Hematopoietic multipotent progenitor cell treated with erythropoietin and hydrocortisone succinate and interleukin-3 and kit ligand, for 6 days (in vitro differentiated cells): Measurements from ENCODE around the gene NAV2.
A peak's percentile ranks its signal among the peaks of the same experiment; 100 is the strongest.

Experiments used
- DNase-seq: peaks from one replicate; pipeline ENCODE4 v3.0.0-alpha.2; 2015

Gene NAV2

DNA sequence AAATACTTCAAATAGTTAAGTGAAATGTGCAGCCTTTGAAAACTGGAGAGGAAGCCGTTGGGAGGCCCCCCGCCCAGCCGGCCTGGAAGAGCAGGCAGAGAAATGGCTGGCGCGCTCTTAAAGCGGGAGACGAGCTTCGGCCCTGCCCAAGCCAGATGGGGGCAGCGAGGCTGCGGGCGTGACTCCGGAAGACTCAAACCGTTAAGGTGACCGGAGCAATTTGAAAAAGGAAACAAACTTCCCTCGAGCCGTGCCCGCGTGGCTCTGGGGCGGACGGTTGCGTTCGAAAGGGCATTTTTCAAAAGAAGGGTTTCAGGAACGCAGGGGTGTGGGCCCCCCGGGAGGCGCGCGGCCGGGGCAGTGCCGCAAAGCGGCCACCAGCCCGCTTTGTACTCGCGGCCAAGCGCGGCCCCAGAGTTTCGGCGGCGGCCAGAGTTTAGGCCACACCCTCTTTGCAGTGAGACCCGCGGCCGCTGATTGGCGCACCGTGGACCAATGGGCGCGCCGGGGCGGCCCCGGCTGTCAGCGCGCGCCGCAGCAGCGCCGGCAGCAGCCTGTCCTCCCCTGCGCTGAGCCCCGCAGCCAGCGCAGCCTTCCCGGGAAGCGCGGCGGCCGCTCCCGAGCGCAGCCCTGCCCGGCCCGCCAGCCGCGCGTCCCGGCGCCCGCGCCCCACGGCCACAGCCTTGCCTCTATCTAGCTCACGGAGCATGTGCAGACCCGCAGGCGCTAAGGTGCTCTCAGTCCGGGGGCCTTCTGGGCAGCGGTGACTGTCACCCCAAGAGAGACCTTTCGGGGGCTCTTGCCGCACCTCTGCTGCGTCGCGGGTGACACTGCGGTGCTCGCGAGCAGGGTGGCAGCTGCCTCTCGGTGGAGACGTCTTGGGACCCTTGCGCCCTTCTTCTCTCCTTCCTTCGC lies at the start of gene NAV2:
Gene NAV2 (plus strand): TSS at position 557 of the 915 bp plus-strand sequence. CDS start 859 bp downstream, outside the sequence.
- DNase-seq, result peak; percentile 94

DNA sequence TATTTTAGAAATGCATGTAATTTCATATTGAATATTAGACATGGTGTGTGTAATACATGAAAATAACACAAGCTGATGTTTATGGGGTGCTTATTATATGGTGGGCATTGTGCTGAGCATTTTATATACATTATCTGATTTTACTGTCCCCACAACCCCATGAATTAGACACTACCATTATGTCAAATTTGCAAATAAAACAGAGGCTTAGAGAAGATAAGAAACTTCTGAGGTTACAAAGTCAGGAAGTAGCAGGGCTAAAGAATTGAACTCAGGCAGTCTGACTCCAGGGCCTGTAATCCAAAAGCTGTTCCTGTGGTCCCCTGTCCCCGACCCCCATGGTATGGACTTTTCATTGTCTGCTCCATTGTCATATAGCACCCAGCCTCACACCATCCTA lies 49.4 kb upstream of the NAV2 start:
- peak; percentile 24 for DNase-seq

GRCh38 chr11:19664886-19665548 lies 47.6 kb upstream of the NAV2 start:
- DNase-seq, result peak; percentile 64

DNA sequence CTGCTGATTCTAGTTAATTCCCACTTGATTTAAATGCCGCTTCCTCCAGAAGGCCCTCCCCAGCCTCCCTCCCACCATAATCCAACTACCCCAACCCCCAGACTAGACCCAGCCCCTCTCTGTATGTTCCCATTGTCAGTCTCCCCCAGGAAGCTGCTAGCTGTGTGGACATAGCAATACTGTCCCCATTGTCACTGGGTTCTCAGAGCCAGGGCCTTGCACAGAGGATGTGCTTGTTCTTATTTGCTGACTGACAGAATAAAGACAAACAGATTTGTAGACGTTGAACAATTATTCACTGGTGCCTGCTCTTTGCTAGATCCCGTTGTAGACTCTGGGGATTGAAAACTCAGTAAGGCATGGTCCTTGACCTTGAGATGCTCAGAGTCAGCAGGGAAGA lies 45.7 kb upstream of the NAV2 start:
- DNase-seq, result no peak

DNA sequence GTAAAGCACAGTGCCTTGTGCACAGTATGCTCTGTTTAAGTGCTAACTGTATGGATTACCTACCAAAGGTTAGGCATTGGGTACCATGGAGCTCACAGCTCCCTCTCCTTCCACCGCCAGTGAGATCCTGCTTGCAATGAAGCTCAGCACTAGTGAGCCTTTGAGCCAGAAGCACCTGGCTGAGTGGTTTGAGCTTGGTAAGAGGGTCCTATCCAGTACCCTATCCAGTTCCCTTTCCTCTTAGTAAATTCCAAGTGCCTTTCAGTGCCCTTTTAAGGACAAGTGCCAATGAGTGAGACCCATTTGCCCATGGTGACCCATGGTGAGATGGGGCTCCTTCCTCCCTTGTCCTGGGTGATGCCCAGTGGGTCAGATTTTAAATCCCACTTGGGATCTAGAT lies 43.1 kb upstream of the NAV2 start:
- DNase-seq, result no peak

GRCh38 chr11:19670030-19670791 lies 42.4 kb upstream of the NAV2 start:
- no peak for DNase-seq

DNA sequence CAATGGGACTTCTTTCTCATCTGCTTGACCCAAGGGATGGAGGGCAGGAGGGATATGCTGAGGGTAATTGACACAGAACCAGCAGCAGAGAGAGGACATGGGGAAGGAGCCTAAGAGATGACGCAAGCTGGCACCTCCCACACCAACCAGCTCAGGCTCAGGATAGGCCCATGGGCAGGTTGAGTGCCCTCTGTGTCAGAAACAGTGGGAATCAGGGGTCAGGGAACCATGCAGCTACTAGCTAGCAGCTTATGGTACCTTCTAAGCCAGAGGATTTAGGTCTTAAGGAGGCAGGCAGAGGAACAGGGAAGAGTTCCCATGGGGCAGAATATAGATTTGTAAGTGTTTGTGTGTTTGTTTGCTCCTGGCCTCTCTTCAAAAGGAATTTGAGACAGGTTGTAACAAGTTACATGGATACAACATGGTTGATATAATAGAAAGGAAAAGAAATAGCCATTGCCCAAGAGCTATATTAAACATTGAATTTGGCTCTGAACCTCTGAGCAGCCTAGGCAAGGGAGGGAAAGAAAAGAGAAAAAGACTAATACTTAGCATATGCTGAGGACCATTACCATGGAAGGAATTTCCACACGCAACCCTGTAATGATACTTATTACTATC lies 39.9 kb upstream of the NAV2 start:
- no peak for DNase-seq

GRCh38 chr11:19673924-19674729 lies 38.5 kb upstream of the NAV2 start:
- DNase-seq, result no peak

DNA sequence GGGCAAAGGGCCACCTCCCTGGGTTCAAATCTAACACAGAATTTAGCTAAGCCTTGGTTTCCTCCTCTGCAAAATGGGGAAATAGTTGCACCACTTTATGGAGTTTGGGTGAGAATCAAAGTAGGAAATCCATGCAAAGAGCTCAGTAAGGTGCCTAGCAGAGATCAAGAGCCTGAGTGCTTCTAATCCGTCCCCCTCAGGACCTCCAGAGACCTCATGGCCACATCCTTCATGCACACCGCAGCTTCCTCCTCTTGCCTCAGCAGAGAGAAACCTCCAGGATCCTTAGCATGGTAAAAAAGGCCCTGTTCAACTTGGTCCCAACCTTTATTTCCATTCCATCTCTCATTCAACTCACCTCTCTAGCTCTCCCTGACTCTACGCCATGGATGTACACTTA lies 37.8 kb upstream of the NAV2 start:
- DNase-seq, result peak; percentile 33

GRCh38 chr11:19675397-19675796 lies 37.2 kb upstream of the NAV2 start:
- no peak for DNase-seq

DNA sequence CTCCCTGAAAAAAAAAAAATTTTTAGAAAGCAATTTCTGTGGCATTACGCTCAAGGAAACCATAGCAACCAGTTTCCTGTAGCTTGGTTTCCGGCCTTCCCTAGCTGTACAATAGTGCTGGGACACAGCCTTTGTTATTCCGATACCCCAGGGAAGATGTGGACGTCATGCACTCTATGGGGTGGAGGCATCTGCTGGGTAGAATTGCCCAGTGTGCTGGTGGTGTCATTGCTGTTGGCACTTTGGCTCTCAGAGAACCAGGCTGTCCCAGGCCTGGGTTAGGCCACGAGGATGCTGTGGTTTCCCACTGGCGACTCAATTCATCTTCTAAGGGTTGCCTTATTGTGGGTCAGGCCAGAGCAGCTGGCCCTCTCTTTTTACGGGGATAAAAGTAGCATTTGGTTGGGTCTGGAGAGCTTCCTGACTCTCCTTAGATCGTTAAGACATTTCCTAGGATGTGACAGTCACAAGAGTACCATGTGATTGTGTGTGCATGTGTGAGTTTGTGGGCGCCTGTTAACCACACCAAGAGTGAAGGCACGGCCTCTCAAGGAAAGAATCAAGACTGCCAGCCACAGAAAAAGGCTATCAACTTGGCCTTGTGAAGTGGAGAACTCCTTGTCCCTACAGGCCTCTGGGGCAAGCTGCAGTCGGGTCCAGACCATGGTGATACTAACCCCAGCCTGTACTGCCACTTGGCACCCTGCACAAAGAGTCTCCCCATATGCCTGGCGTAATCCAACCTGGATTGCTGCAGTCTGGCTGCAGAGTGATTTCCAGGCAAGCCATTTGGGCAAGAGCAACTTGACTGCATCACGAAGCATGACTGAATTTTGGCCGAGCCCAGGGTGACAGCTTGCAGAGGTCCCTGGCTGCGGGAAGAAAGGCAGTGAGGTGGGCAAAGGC lies 35.9 kb upstream of the NAV2 start:
- DNase-seq, result no peak

DNA sequence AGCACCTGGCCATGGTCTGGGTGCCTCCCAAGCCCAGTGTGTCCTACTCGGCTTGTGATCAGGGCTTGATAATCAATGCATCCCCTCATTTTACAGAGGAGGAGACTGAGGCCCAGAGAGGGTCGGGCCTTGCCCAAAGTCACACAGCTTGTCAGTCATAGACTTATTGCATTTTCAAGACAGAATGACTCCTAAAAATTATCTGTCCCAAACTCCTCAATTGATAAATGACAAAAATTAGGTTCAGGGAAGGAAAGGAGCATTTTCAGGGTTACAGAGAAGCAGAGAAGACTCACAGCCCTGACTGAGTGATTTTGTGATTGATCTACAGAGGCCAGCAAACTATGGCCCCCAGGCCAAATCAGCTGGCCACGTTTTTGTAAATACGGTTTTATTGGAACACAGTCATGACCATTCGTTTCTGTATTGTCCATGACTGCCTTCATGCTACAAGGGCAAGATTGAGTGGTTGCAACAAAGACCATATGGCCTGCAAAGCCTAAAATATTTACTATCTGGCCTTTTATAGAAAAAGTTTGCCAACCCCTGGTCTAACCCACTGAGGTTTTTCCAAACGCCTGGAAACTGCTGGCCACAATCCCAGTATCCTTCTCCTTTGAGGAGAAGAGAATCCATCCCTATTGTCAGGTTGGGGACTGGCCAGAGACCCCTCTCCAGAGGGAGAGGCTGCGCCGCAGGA lies 35.1 kb upstream of the NAV2 start:
- DNase-seq, result no peak

DNA sequence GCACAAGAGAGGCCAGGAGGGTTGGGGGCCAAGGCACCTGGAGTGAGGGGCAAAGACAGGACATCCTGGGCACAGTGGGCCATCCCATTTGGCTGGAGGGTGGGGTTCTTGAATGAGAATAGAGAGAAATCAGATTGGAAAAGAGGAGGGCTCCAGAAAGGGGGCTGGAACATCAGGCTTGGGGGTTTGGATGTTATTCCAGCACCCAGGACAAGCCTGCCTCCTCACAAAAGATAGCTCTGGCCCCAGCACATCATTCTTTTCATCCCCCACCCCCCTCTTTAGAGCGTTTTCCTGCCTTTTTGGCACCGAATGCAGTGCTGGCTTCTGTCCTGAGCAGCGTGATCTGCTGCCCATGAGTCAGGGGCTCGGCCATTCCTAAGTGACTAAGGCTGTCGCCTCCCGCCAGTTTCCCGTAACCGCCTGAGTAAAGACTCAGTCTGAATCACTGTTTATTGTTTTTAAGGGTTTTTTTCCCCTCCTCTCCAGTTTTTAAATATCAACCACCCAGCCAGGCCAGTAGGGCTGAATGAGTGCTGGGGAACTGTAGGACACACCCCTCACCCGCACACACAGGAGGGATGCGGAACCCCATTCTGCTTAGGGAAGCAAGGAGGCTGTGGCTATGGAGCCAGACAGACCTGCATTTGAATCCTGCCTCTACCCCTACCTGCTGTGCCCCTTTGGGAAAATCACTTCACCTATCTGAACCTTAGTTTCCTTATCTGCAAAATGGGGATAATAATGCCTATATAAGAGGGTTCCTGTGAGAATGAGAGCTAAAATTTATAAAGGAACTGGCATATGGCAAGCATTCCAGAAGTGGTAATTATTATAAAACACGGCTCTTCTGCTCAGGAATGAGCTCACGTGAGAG lies 32.4 kb upstream of the NAV2 start:
- no peak for DNase-seq

- no peak for DNase-seq
Observed at GRCh38 chr11:19680829-19681368, 31.7 kb upstream of the NAV2 start.

DNA sequence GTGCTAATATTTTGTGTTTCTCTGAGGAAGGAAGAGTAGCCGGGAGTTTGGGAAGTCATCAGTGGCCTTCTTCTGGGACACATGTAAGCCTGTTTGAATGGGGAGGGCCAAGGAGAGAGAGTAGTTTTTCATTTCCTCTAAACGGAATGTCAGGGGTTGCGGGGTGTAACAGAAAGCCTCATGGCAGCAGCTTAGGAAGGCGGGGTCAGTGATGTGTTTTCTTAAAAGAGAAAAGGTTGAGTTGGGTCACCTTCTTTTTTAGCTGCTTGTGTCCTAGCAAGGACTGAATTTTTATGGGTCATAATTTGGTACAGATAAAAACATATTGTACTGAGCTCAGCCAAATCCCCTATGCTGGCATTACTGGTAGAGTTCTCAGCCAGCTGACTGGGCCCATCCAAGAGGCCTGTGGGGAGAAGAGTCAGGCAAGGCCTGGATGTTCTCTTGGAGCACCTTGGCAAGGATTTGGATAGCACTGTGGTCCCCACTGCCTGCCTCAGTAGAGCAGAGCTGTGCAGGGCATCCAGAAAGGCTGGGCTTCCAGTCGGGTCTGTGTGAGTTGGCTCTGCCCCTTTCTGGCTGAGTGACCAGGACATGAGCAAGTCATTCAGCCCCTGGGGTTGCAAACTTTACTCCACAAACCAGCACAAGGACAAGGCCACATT lies 29.4 kb upstream of the NAV2 start:
- no peak for DNase-seq

DNA sequence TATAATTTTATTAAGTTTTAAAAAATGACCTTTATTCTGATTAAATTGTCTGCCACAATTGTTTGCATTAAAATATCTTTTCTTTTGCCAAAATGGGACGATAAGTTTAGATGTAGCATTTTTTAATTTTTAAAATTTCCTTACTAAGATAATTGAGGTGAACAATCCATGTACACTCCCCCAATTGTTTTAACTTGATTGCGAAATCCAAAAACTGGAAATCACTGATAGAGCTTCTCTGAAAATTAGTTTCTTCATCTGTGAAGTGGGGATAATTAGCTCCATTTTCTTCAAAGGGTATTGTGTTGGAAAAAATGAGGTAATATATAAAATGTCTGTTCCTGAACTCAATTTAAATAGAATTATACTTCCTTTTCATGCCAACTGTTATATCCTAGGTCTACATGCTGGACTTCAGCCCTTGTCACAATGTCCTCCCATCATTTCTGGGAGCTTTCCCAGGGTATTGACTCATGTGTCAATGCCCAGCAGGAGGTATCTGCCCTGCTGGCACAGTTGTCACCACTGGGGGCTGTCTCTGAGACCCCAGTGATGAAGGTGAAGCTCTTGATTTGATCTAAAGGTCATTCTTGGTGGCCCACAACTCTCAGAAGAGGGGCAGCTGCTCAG lies 28.7 kb upstream of the NAV2 start:
- no peak for DNase-seq

GRCh38 chr11:19686234-19686633 lies 26.4 kb upstream of the NAV2 start:
- DNase-seq, result no peak

DNA sequence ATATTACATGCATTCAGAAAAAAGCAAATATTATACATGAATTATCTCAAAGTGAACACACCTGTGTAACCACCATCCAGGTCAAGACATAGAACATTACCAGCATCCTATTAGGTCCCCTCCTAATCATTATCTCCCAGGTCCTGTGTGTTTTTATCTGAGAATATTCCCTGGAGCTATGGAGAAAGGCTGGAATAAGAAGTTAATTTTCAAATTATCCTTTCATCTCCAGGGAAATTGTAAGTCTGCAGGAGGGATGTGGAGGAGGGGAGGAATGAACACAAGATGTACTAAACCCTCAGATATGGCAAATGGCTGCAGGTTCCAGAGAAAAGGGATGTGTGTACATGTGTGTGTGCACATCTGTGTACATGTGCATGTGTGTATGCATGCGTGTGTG lies 25.2 kb upstream of the NAV2 start:
- DNase-seq, result no peak
